ENCODE results near the gene CASK.

CASK gene

DNA sequence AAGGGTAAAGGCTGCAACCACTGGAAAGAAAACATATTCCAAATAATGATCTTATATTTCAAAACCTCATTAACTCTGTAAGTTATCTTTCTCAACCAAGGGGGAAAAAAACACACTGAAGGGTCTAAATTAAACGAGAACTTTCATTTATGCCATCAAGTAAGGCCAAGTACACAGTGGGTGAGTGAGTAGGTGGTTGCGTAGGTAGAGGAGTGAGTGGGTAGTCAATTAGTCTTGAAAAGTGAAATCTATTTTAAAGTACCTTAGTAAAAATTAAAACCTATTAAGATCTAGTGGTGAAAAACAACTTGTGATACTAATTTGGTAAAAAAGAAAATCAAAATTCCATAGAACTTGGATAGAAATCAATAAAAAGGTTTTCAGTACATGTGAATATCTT, 3.5 kb downstream of the CASK start:
- Histone ChIP-seq H3K4me1 (ENCODE audit: control insufficient read depth, low read depth, low read length) (no peaks in the 10 kb centered on the region), H4K5ac (ENCODE audit: low read length) (no peak overlapping the region), H3K18ac (ENCODE audit: low read length) (no peak overlapping the region), H3K56ac (ENCODE audit: low read length) (no peak overlapping the region), H3K27me3 (ENCODE audit: insufficient read depth, low read length, poor library complexity) (no peaks in the 10 kb centered on the region), H3K4me3 (ENCODE audit: low read length) (no peak overlapping the region), H3K36me3 (ENCODE audit: control insufficient read depth, insufficient read depth, low read length) (no peaks in the 10 kb centered on the region), H4K8ac (ENCODE audit: low read depth, low read length) (no peak overlapping the region), H2BK5ac (ENCODE audit: low read length) (no peak overlapping the region), H3K4ac (ENCODE audit: low read depth, low read length) (no peak overlapping the region), H2AK5ac (ENCODE audit: low read length) (no peak overlapping the region), H3K79me1 (ENCODE audit: low read length) (no peaks in the 10 kb centered on the region), H3K27ac (ENCODE audit: low read depth, low read length) (no peak overlapping the region), H3K79me2 (ENCODE audit: control insufficient read depth, insufficient read depth, low read length) (peaks cover 27% of the 10 kb centered on the region), H3K9ac (ENCODE audit: low read length) (no peak overlapping the region), H2BK15ac (replicated peaks; ENCODE audit: low read depth) (no peak overlapping the region), H2BK120ac (ENCODE audit: low read depth, low read length) (no peak overlapping the region), H3K4me2 (ENCODE audit: low read length) (no peak overlapping the region), H3K23ac (ENCODE audit: low read length) (no peak overlapping the region)
- WGBS (ENCODE audit: extremely low coverage, insufficient coverage, low lambda C conversion rate): no CpG with 5 or more reads among the region's 2 CpGs
- DNase-seq: no peak

GRCh38 chrX:41917517-41917916, 5.8 kb downstream of the CASK start:
- H3K9ac ChIP-seq (ENCODE audit: low read length): no peak overlapping the region
- H3K18ac ChIP-seq (ENCODE audit: low read length): no peak overlapping the region
- H2BK5ac ChIP-seq (ENCODE audit: low read length): no peak overlapping the region
- H3K4me3 ChIP-seq (ENCODE audit: low read length): no peak overlapping the region
- H3K4me2 ChIP-seq (ENCODE audit: low read length): no peak overlapping the region
- H3K36me3 ChIP-seq (ENCODE audit: control insufficient read depth, insufficient read depth, low read length): no peaks in the 10 kb centered on the region
- no peak overlapping the region for H3K27ac ChIP-seq (ENCODE audit: low read depth, low read length)
- no peak overlapping the region for H3K56ac ChIP-seq (ENCODE audit: low read length)
- no peaks in the 10 kb centered on the region for H3K27me3 ChIP-seq (ENCODE audit: insufficient read depth, low read length, poor library complexity)
- no peak overlapping the region for H2BK120ac ChIP-seq (ENCODE audit: low read depth, low read length)
- no peaks in the 10 kb centered on the region for H3K79me1 ChIP-seq (ENCODE audit: low read length)
- no peak overlapping the region for H3K4ac ChIP-seq (ENCODE audit: low read depth, low read length)
- no peaks in the 10 kb centered on the region for H3K4me1 ChIP-seq (ENCODE audit: control insufficient read depth, low read depth, low read length)
- no peak overlapping the region for H3K23ac ChIP-seq (ENCODE audit: low read length)
- no peak for DNase-seq
- WGBS (ENCODE audit: extremely low coverage, insufficient coverage, low lambda C conversion rate): no CpG with 5 or more reads among the region's 5 CpGs
- H2BK15ac ChIP-seq (replicated peaks; ENCODE audit: low read depth): no peak overlapping the region
- H4K8ac ChIP-seq (ENCODE audit: low read depth, low read length): no peak overlapping the region
- H3K79me2 ChIP-seq (ENCODE audit: control insufficient read depth, insufficient read depth, low read length): peaks cover 30% of the 10 kb centered on the region
- no peak overlapping the region for H2AK5ac ChIP-seq (ENCODE audit: low read length)
- no peak overlapping the region for H4K5ac ChIP-seq (ENCODE audit: low read length)

DNA sequence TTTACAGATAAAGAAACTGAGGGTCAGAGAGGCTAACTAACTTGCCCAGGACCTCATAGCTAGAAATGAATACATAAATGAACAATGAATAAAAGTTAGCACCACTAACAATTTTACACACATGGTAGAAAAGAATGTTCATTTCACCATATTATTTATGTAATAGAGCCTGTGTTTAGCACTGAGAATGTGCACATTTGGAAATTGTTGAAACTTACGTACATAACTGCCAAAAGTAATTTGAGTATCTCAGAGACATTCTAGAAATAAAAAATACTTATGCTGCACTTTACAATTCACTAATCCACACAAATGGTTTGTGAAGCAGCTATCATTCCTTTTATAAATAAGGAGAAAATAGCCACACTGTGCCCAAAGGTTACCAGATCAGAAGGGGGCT, 9.9 kb downstream of the CASK start:
- Histone ChIP-seq H3K79me2 (ENCODE audit: control insufficient read depth, insufficient read depth, low read length) (peaks cover 17% of the 10 kb centered on the region), H3K27me3 (ENCODE audit: insufficient read depth, low read length, poor library complexity) (no peaks in the 10 kb centered on the region), H2BK120ac (ENCODE audit: low read depth, low read length) (no peak overlapping the region), H3K56ac (ENCODE audit: low read length) (no peak overlapping the region), H3K79me1 (ENCODE audit: low read length) (no peaks in the 10 kb centered on the region), H4K5ac (ENCODE audit: low read length) (no peak overlapping the region), H3K36me3 (ENCODE audit: control insufficient read depth, insufficient read depth, low read length) (no peaks in the 10 kb centered on the region), H2BK5ac (ENCODE audit: low read length) (no peak overlapping the region), H4K8ac (ENCODE audit: low read depth, low read length) (no peak overlapping the region), H3K4me1 (ENCODE audit: control insufficient read depth, low read depth, low read length) (no peaks in the 10 kb centered on the region), H2AK5ac (ENCODE audit: low read length) (no peak overlapping the region), H3K4ac (ENCODE audit: low read depth, low read length) (no peak overlapping the region), H3K9ac (ENCODE audit: low read length) (no peak overlapping the region), H3K4me3 (ENCODE audit: low read length) (no peak overlapping the region), H3K23ac (ENCODE audit: low read length) (no peak overlapping the region), H3K18ac (ENCODE audit: low read length) (no peak overlapping the region), H3K4me2 (ENCODE audit: low read length) (no peak overlapping the region), H2BK15ac (replicated peaks; ENCODE audit: low read depth) (no peak overlapping the region), H3K27ac (ENCODE audit: low read depth, low read length) (no peak overlapping the region)
- no CpG with 5 or more reads among the region's 1 CpG for WGBS (ENCODE audit: extremely low coverage, insufficient coverage, low lambda C conversion rate)
- DNase-seq: no peak

DNA sequence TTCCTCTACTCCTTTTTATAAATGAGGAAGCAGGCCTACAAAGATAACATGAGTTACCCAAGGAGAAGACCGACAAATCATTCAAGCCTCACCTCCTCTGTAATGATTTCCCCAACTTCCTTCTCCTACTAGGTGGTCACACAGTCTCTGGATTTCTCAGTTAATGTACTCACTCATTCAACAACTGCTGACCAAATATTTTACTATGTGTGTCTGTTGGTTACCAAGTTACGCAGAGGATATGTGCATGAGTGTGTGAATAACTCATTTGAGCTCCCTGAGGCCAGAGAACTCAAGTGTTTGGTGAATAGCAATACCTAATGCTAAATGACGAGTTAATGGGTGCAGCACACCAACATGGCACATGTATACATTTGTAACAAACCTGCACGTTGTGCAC, 10.4 kb downstream of the CASK start:
- Histone ChIP-seq H2AK5ac (ENCODE audit: low read length) (no peak overlapping the region), H3K18ac (ENCODE audit: low read length) (no peak overlapping the region), H2BK15ac (replicated peaks; ENCODE audit: low read depth) (no peak overlapping the region), H3K27me3 (ENCODE audit: insufficient read depth, low read length, poor library complexity) (no peaks in the 10 kb centered on the region), H3K36me3 (ENCODE audit: control insufficient read depth, insufficient read depth, low read length) (no peaks in the 10 kb centered on the region), H3K79me2 (ENCODE audit: control insufficient read depth, insufficient read depth, low read length) (peaks cover 19% of the 10 kb centered on the region), H3K4me2 (ENCODE audit: low read length) (no peak overlapping the region), H3K23ac (ENCODE audit: low read length) (no peak overlapping the region), H3K4me3 (ENCODE audit: low read length) (no peak overlapping the region), H2BK5ac (ENCODE audit: low read length) (no peak overlapping the region), H3K4me1 (ENCODE audit: control insufficient read depth, low read depth, low read length) (no peaks in the 10 kb centered on the region), H4K8ac (ENCODE audit: low read depth, low read length) (no peak overlapping the region), H4K5ac (ENCODE audit: low read length) (no peak overlapping the region), H3K27ac (ENCODE audit: low read depth, low read length) (no peak overlapping the region), H3K9ac (ENCODE audit: low read length) (no peak overlapping the region), H2BK120ac (ENCODE audit: low read depth, low read length) (no peak overlapping the region), H3K79me1 (ENCODE audit: low read length) (no peaks in the 10 kb centered on the region), H3K4ac (ENCODE audit: low read depth, low read length) (no peak overlapping the region), H3K56ac (ENCODE audit: low read length) (no peak overlapping the region)
- no peak for DNase-seq
- no CpG with 5 or more reads among the region's 4 CpGs for WGBS (ENCODE audit: extremely low coverage, insufficient coverage, low lambda C conversion rate)

- Histone ChIP-seq H2BK5ac (ENCODE audit: low read length) (no peak overlapping the region), H2BK120ac (ENCODE audit: low read depth, low read length) (no peak overlapping the region), H3K56ac (ENCODE audit: low read length) (no peak overlapping the region), H3K4me3 (ENCODE audit: low read length) (no peak overlapping the region), H3K4me2 (ENCODE audit: low read length) (no peak overlapping the region), H2AK5ac (ENCODE audit: low read length) (no peak overlapping the region), H3K18ac (ENCODE audit: low read length) (no peak overlapping the region), H3K27me3 (ENCODE audit: insufficient read depth, low read length, poor library complexity) (no peaks in the 10 kb centered on the region), H3K23ac (ENCODE audit: low read length) (no peak overlapping the region), H3K79me2 (ENCODE audit: control insufficient read depth, insufficient read depth, low read length) (peaks cover 6% of the 10 kb centered on the region), H2BK15ac (replicated peaks; ENCODE audit: low read depth) (no peak overlapping the region), H3K4ac (ENCODE audit: low read depth, low read length) (no peak overlapping the region), H3K4me1 (ENCODE audit: control insufficient read depth, low read depth, low read length) (no peaks in the 10 kb centered on the region), H4K8ac (ENCODE audit: low read depth, low read length) (no peak overlapping the region), H3K79me1 (ENCODE audit: low read length) (no peaks in the 10 kb centered on the region), H3K9ac (ENCODE audit: low read length) (no peak overlapping the region), H3K36me3 (ENCODE audit: control insufficient read depth, insufficient read depth, low read length) (no peaks in the 10 kb centered on the region), H4K5ac (ENCODE audit: low read length) (no peak overlapping the region), H3K27ac (ENCODE audit: low read depth, low read length) (no peak overlapping the region)
- no peak for DNase-seq
Measured at GRCh38 chrX:41909068-41909467, 14.3 kb downstream of the CASK start.

GRCh38 chrX:41906515-41907187, 16.7 kb downstream of the CASK start:
- no peaks in the 10 kb centered on the region for H3K27me3 ChIP-seq (ENCODE audit: insufficient read depth, low read length, poor library complexity)
- no peak overlapping the region for H3K27ac ChIP-seq (ENCODE audit: low read depth, low read length)
- no peak overlapping the region for H2BK5ac ChIP-seq (ENCODE audit: low read length)
- peaks cover 3% of the 10 kb centered on the region for H3K79me2 ChIP-seq (ENCODE audit: control insufficient read depth, insufficient read depth, low read length)
- no peak overlapping the region for H2AK5ac ChIP-seq (ENCODE audit: low read length)
- no peak overlapping the region for H4K8ac ChIP-seq (ENCODE audit: low read depth, low read length)
- H3K23ac ChIP-seq (ENCODE audit: low read length): no peak overlapping the region
- H2BK120ac ChIP-seq (ENCODE audit: low read depth, low read length): no peak overlapping the region
- no peaks in the 10 kb centered on the region for H3K36me3 ChIP-seq (ENCODE audit: control insufficient read depth, insufficient read depth, low read length)
- no peak overlapping the region for H4K5ac ChIP-seq (ENCODE audit: low read length)
- no peak for DNase-seq
- no peak overlapping the region for H3K4ac ChIP-seq (ENCODE audit: low read depth, low read length)
- no peak overlapping the region for H3K4me2 ChIP-seq (ENCODE audit: low read length)
- WGBS (ENCODE audit: extremely low coverage, insufficient coverage, low lambda C conversion rate): no CpG with 5 or more reads among the region's 3 CpGs
- H3K18ac ChIP-seq (ENCODE audit: low read length): no peak overlapping the region
- no peaks in the 10 kb centered on the region for H3K79me1 ChIP-seq (ENCODE audit: low read length)
- no peak overlapping the region for H3K4me3 ChIP-seq (ENCODE audit: low read length)
- no peaks in the 10 kb centered on the region for H3K4me1 ChIP-seq (ENCODE audit: control insufficient read depth, low read depth, low read length)
- H3K9ac ChIP-seq (ENCODE audit: low read length): no peak overlapping the region
- no peak overlapping the region for H3K56ac ChIP-seq (ENCODE audit: low read length)
- no peak overlapping the region for H2BK15ac ChIP-seq (replicated peaks; ENCODE audit: low read depth)
